CD4-positive, alpha-beta memory T cell (primary cell): ENCODE data around the gene ZNF433. TPM values are rescaled to one million over a fixed set of nuclear protein-coding genes. Genes with fewer than 3 reads are reported as not detected.
"Not testable (repeated sequence)": the region's sequence is repeated elsewhere in the genome, so short reads cannot be mapped to it uniquely, and the experiment has no call there.

ENCODE experiments used
- CTCF ChIA-PET: fragments of 350-600 bp; sonication (Branson Sonifier 250); formaldehyde crosslinking; loops from one replicate; lab custom pipeline; 2021; ENCODE audit warnings: inconsistent platforms; ENCODE audit not compliant: partially characterized antibody; lab: Charles Lee
- POLR2A ChIA-PET: fragments of 350-600 bp; sonication (Branson Sonifier 250); formaldehyde crosslinking; loops from one replicate; lab custom pipeline; 2021; ENCODE audit not compliant: partially characterized antibody; lab: Charles Lee
- DNase-seq, 5 donors: peaks; one replicate each; pipeline versions ENCODE4 v3.0.0 to v3.0.0-alpha.2; 2020 to 2022; ENCODE audit warnings: mixed read lengths in 1 of 5
- H3K27ac ChIP-seq: one replicate; pipeline ENCODE4 v1.7.0; 2013; ENCODE audit warnings: low read depth, low read length
- H3K27me3 ChIP-seq: 2 replicates; pipeline ENCODE4 v1.7.0; 2013; ENCODE audit warnings: mild to moderate bottlenecking, low read length, moderate library complexity; ENCODE audit not compliant: insufficient read depth
- H3K36me3 ChIP-seq: 2 replicates; pipeline ENCODE4 v1.7.0; 2013; ENCODE audit warnings: mild to moderate bottlenecking, low read length, moderate library complexity; ENCODE audit not compliant: insufficient read depth
- H3K4me1 ChIP-seq: 2 replicates; pipeline ENCODE4 v1.7.0; 2013; ENCODE audit warnings: mild to moderate bottlenecking, low read length, moderate library complexity; ENCODE audit not compliant: insufficient read depth
- H3K4me3 ChIP-seq, 2 donors: one replicate each; pipeline ENCODE4 v1.7.0; 2013; ENCODE audit warnings: low read length in 2 of 2, mild to moderate bottlenecking in 1 of 2
- H3K9me3 ChIP-seq, 2 donors: one replicate each; pipeline ENCODE4 v1.7.0; 2013; ENCODE audit warnings: low read length in 2 of 2, control low read depth in 1 of 2; ENCODE audit not compliant: control insufficient read depth in 1 of 2
- H3K27ac Mint-ChIP-seq, 7 donors: one replicate each; pipeline ENCODE4 v1.8.0; 2020 to 2021; ENCODE audit warnings: mixed read lengths in 7 of 7, mild to moderate bottlenecking in 6 of 7, inconsistent platforms in 3 of 7, moderate library complexity in 3 of 7
- H3K27me3 Mint-ChIP-seq, 2 donors: one replicate each; pipeline ENCODE4 v1.8.0; 2020 to 2021; ENCODE audit warnings: mixed read lengths in 2 of 2
- H3K36me3 Mint-ChIP-seq, 2 donors: one replicate each; pipeline ENCODE4 v1.8.0; 2020 to 2021; ENCODE audit warnings: mixed read lengths in 2 of 2, inconsistent platforms in 1 of 2, mild to moderate bottlenecking in 1 of 2
- H3K4me1 Mint-ChIP-seq, 4 donors: one replicate each; pipeline ENCODE4 v1.8.0; 2020 to 2021; ENCODE audit warnings: mixed read lengths in 4 of 4, mild to moderate bottlenecking in 1 of 4
- H3K4me3 Mint-ChIP-seq, 8 donors: one replicate each; pipeline ENCODE4 v1.8.0; 2020 to 2021; ENCODE audit warnings: mixed read lengths in 8 of 8, mild to moderate bottlenecking in 7 of 8, moderate library complexity in 6 of 8, inconsistent platforms in 3 of 8
- H3K9me3 Mint-ChIP-seq, 8 donors: one replicate each; pipeline ENCODE4 v1.8.0; 2020 to 2021; ENCODE audit warnings: mixed read lengths in 8 of 8, mild to moderate bottlenecking in 5 of 8, inconsistent platforms in 3 of 8, moderate library complexity in 1 of 8
- intact Hi-C: fragments of 100-400 bp; cut with micrococcal nuclease; formaldehyde crosslinking; loops from one replicate; pipeline ENCODE4 v1.15.1; 2023
- polyA plus RNA-seq, 2 donors: library from polyadenylated mRNA; unstranded; fragments of 300-500 nt; fragmentation: Illumina TruSeq; gene quantifications; one replicate each; pipeline ENCODE4 v1.2.3, GENCODE V29; 2021
- total RNA-seq, 2 experiments: library from RNA; stranded (reverse); gene quantifications; one replicate each; pipeline ENCODE4 v1.2.3, GENCODE V29; 2021

The ZNF433 gene
- total RNA-seq, result under 1 TPM; 0.38 to 0.44 TPM
- polyA plus RNA-seq, result 1 to 10 TPM in 1 of 2 donors, under 1 TPM in 1; 0.98 to 2.2 TPM

DNA sequence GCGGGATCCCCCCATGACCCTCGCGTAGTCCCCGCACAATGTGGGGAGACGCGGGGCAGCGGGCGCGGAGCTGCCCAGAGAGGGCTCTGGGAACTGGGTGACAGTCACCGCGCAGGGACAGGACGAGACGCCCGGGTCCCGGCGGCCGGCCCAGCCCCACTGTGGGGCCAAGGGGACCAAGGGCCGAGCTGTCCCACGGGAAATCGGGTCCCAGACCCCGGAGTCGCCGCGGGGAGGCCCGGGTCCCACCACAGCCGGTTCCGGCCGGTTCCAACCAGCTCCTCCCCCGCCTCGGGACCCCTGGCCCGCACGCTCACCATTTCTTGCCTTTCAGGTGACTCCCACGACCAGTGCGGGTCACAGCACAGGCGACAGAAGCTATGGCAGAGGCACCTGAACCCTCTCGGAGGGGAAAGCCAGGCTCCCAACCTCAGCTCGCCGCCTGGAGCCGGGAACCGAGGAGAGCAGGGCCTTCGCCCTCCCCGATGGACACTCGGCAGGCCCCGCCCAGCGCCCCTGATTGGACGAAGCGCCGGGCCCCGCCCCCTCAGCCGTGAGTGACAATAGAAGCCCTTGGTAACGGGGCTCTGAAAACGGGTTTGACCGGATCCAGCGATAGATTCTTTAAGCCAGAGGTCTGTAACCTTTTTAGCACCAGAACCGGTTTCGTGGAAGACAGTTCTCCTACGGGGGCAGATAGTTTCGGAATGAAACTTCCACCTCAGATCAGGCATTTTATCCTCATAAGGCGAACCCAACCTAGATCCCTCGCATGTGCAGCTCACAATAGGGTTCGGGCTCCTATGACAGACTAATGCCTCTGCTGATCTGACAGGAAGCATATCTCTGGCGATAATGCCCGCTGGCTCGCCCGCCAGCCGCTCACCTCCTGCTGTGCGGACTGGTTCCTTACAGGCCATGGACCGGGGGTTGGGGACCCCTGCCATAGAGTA lies at the start of gene ZNF433:
Gene ZNF433, minus strand, starts transcription at position 460 of the 953 bp plus-strand sequence. Its CDS starts 140 bp downstream, at position 320.
- POLR2A ChIA-PET, result interaction anchor here (1.3 kb wide), 2 partner anchors 71 to 111 kb away, joined by 3 read pairs; partner anchors contain the start of gene ZNF763
- peak within 1 kb of the TSS in 4 of 7 donors; percentile 17 to 80 (median 36) for H3K27ac Mint-ChIP-seq
- no peak within 1 kb of the TSS for H3K27ac ChIP-seq

DNA sequence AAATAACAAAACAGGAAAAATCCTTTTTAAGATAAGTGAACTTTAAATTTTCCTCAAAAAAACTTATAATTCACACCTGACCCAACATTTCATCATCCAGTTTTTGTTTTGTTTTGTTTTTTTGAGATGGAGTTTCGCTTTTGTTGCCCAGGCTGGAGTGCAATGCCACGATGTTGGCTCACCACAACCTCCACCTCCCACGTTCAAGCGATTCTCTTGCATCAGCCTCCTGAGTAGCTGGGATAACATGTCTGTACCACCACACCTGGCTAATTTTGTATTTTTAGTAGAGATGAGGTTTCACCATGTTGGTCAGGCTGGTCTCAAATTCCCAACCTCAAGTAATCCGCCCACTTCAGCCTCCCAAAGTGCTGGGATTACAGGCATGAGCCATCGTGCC lies 47.9 kb upstream of the ZNF433 start:
- H3K27ac Mint-ChIP-seq, H3K27me3 Mint-ChIP-seq, H3K4me1 ChIP-seq, H3K9me3 ChIP-seq, H3K27me3 ChIP-seq, H3K4me1 Mint-ChIP-seq, H3K4me3 ChIP-seq, H3K36me3 ChIP-seq, H3K27ac ChIP-seq, H3K4me3 Mint-ChIP-seq, DNase-seq, CTCF ChIA-PET, H3K36me3 Mint-ChIP-seq, POLR2A ChIA-PET, intact Hi-C loops: not testable (repeated sequence)
- H3K9me3 Mint-ChIP-seq, result peaks cover 0 to 60% (median 37%) of the 10 kb centered on the region in 8 donors

More for the DNA sequence above, at the start of gene ZNF433:
- H3K27me3 Mint-ChIP-seq, result peaks cover 6 to 8% of the 10 kb centered on the region in 2 donors
- DNase-seq, result peak; percentile 25 to 43 (median 34)
- CTCF ChIA-PET, result interaction anchor here (0.6 to 1.2 kb wide), 4 partner anchors 24 to 237 kb away, joined by 3 read pairs; no protein-coding TSS in a partner anchor
- Histone ChIP-seq H3K27me3 (no peaks in the 10 kb centered on the region), H3K4me1 (no peaks in the 10 kb centered on the region), H3K36me3 (no peaks in the 10 kb centered on the region), H3K9me3 (no peaks in the 10 kb centered on the region), H3K4me3 (peak within 1 kb of the TSS; percentile 11 to 52)
- H3K4me1 Mint-ChIP-seq, result peaks cover 0 to 15% (median 4%) of the 10 kb centered on the region in 4 donors
- peaks cover 7 to 9% of the 10 kb centered on the region in 2 donors for H3K36me3 Mint-ChIP-seq
- peak within 1 kb of the TSS; percentile 83 to 88 (median 86) for H3K4me3 Mint-ChIP-seq
- H3K9me3 Mint-ChIP-seq, result peaks cover 0 to 46% (median 17%) of the 10 kb centered on the region in 8 donors
- intact Hi-C loops, result no loop called here

DNA sequence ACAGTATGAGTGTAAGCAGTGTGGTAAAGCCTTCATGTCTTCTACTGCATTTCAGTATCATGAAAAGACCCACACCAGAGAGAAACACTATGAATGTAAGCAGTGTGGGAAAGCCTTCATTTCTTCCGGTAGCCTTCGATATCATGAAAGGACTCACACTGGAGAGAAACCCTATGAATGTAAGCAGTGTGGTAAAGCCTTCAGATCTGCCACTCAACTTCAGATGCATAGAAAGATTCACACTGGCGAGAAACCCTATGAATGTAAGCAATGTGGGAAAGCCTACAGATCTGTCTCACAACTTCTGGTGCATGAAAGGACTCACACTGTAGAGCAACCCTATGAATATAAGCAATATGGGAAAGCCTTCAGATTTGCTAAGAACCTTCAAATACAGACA lies 41.9 kb upstream of the ZNF433 start:
- peaks cover 0 to 96% (median 77%) of the 10 kb centered on the region in 8 donors for H3K9me3 Mint-ChIP-seq
- no peak for DNase-seq
- Histone ChIP-seq H3K9me3 (peaks cover 12 to 39% of the 10 kb centered on the region in 2 donors), H3K27ac (no peak overlapping the region), H3K4me1 (no peaks in the 10 kb centered on the region), H3K36me3 (peaks cover 17% of the 10 kb centered on the region), H3K4me3 (no peak overlapping the region), H3K27me3 (no peaks in the 10 kb centered on the region)
- CTCF ChIA-PET, result no interaction called here
- H3K27ac Mint-ChIP-seq, result no peak overlapping the region
- H3K4me1 Mint-ChIP-seq, result no peaks in the 10 kb centered on the region
- POLR2A ChIA-PET, result no interaction called here
- H3K36me3 Mint-ChIP-seq, result peaks cover 30 to 42% of the 10 kb centered on the region in 2 donors
- H3K4me3 Mint-ChIP-seq, result no peak overlapping the region
- intact Hi-C loops, result no loop called here
- no peaks in the 10 kb centered on the region for H3K27me3 Mint-ChIP-seq

DNA sequence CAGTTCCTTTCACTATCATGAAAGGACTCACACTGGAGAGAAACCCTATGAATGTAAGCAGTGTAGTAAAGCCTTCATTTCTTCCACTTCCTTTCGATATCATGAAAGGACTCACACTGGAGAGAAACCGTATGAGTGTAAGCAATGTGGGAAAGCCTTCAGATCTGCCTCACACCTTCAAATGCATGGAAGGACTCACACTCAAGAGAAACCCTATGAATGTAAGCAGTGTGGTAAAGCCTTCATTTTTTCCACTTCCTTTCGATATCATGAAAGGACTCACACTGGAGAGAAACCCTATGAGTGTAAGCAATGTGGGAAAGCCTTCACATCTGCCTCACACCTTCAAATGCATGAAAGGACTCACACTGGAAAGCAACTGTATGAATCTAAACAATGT lies 40.9 kb upstream of the ZNF433 start:
- peaks cover 12 to 39% of the 10 kb centered on the region in 2 donors for H3K9me3 ChIP-seq
- intact Hi-C loops, H3K27ac ChIP-seq, H3K4me1 ChIP-seq, H3K27ac Mint-ChIP-seq, H3K4me1 Mint-ChIP-seq, H3K4me3 ChIP-seq, H3K27me3 ChIP-seq, CTCF ChIA-PET, H3K4me3 Mint-ChIP-seq, H3K27me3 Mint-ChIP-seq, POLR2A ChIA-PET, DNase-seq: not testable (repeated sequence)
- Mint-ChIP-seq H3K9me3 (peaks cover 0 to 97% (median 74%) of the 10 kb centered on the region in 8 donors), H3K36me3 (peaks cover 31 to 43% of the 10 kb centered on the region in 2 donors)
- peaks cover 17% of the 10 kb centered on the region for H3K36me3 ChIP-seq

DNA sequence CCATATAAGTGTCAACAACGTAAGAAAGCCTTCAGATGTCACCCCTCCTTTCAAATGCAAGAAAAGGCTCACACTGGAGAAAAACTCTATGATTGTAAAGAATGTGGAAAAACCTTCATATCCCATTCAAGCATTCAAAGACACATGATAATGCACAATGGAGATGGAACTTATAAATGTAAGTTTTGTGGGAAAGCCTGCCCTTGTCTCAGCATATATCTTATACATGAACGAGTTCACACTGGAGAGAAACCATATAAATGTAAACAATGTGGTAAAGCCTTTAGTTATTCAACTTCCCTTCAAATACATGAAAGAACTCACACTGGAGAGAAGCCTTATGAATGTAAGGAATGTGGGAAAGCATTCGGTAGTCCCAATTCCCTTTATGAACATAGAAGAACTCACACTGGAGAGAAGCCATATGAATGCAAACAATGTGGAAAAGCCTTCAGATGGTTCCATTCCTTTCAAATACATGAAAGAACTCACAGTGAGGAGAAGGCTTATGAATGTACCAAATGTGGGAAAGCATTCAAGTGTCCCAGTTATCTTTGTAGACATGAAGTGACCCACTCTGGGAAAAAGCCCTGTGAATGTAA lies 40.2 kb upstream of the ZNF433 start:
- Mint-ChIP-seq H3K4me1 (peaks cover 0 to 4% (median 0%) of the 10 kb centered on the region in 4 donors), H3K27ac (no peak overlapping the region), H3K9me3 (peaks cover 0 to 97% (median 74%) of the 10 kb centered on the region in 8 donors), H3K4me3 (no peak overlapping the region), H3K36me3 (peaks cover 33 to 45% of the 10 kb centered on the region in 2 donors), H3K27me3 (no peaks in the 10 kb centered on the region)
- ChIA-PET POLR2A (no interaction called here), CTCF (no interaction called here)
- no peaks in the 10 kb centered on the region for H3K4me1 ChIP-seq
- no peak overlapping the region for H3K27ac ChIP-seq
- intact Hi-C loops, result no loop called here
- no peak for DNase-seq
- H3K36me3 ChIP-seq, result peaks cover 17% of the 10 kb centered on the region
- no peak overlapping the region for H3K4me3 ChIP-seq
- peaks cover 12 to 40% of the 10 kb centered on the region in 2 donors for H3K9me3 ChIP-seq
- H3K27me3 ChIP-seq, result no peaks in the 10 kb centered on the region

DNA sequence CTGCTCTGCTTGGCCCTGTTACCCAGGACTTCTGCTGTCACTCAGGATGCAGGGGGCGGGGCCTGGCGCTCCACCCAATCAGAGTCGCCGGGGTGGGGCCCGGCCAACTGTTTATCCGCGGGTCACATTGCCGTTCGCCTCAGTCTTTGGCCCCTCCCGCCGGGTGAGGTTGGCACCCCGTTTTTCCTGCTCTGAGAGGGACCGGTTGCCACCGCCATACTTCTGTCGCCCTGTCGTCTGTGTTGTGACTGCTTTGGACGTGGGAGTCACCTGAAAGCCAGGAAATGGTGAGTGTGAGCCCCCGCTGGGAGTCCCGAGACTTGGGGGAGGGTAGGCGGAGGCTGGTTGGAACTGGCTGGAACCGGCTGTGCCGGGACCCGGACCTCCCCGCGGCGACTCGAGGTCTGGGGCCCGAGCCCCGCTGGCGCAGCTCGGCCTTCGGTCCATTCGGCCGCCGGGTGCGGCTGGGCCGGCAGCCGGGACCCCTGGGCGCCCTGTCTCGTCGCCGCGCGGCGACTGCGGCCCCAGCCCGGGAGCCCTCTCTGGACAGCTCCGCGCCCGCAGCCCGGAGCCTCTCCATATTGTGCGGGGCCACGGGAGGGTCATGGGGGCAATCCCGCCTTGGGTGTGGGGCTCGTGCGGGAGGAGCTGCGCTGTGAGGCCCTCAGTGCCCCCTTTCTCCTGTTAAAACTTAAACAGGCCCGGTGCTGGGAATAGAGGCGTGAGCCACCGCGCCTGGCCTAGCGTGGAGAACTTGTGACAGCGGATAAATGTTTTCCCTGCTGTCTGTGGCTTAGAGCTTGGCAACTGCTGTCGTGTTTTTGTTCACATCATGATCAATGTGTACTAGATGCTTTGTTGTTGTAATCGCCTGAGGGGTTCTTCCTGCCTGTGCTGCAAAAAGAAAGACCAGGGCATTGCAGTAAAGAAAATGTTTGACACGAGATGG lies 29.4 kb upstream of the ZNF433 start, which contains the start of gene ZNF844:
Gene ZNF844, plus strand, starts transcription at position 142 of the 949 bp plus-strand sequence. Its CDS starts 143 bp downstream, at position 285.
- peaks cover 3 to 6% of the 10 kb centered on the region in 2 donors for H3K36me3 Mint-ChIP-seq
- peak within 1 kb of the TSS; percentile 57 to 71 for H3K4me3 ChIP-seq
- intact Hi-C loops, result no loop called here
- peaks cover 3 to 13% (median 8%) of the 10 kb centered on the region in 4 donors for H3K4me1 Mint-ChIP-seq
- DNase-seq, result peak; percentile 48 to 62 (median 56)
- peaks cover 0 to 4% of the 10 kb centered on the region in 2 donors for H3K9me3 ChIP-seq
- ChIA-PET CTCF (interaction anchor here (0.6 to 1.4 kb wide), 3 partner anchors 76 to 101 kb away, joined by 3 to 5 read pairs (median 3); partner anchors contain the start of gene ZNF20), POLR2A (interaction anchor here (0.7 to 1.5 kb wide), 2 partner anchors 25 to 98 kb away, joined by 3 to 4 read pairs; partner anchors contain the start of gene ZNF136)
- peak within 1 kb of the TSS; percentile 11 for H3K27ac ChIP-seq
- H3K9me3 Mint-ChIP-seq, result peaks cover 0 to 24% (median 11%) of the 10 kb centered on the region in 8 donors
- peaks cover 7% of the 10 kb centered on the region for H3K4me1 ChIP-seq
- H3K27me3 ChIP-seq, result no peaks in the 10 kb centered on the region
- no peaks in the 10 kb centered on the region for H3K36me3 ChIP-seq
- peak within 1 kb of the TSS in 6 of 7 donors; percentile 47 to 87 (median 74) for H3K27ac Mint-ChIP-seq
- H3K4me3 Mint-ChIP-seq, result peak within 1 kb of the TSS; percentile 83 to 90 (median 86)
- no peaks in the 10 kb centered on the region for H3K27me3 Mint-ChIP-seq
